Left ventricle myocardium superior (tissue), 1 donor: ENCODE results near the gene MEIS1. TPM values are rescaled to one million over a fixed set of nuclear protein-coding genes. Genes with fewer than 3 reads are reported as not detected.
"Not testable (repeated sequence)": the region's sequence is repeated elsewhere in the genome, so short reads cannot be mapped to it uniquely, and the experiment has no call there.

ENCODE experiments used
- ATAC-seq: fragments of 200-7000 bp; cut with Tn5 transposase; one replicate; pipeline ENCODE4 v1.9.1; 2020; ENCODE audit warnings: mild to moderate bottlenecking, moderate library complexity
- DNase-seq: peaks from one replicate; pipeline ENCODE4 v3.0.0-alpha.2; 2020
- intact Hi-C: fragments of 100-400 bp; cut with micrococcal nuclease; formaldehyde crosslinking; loops from one replicate; pipeline ENCODE4 v1.11.0; 2022
- long read RNA-seq: library from polyadenylated mRNA; unstranded; transcript quantifications from one replicate; pipeline ENCODE4 v2.0.0, GENCODE V29; 2021
- total RNA-seq: library from RNA; stranded (reverse); fragmentation: NEBNext Ultra II Directional; extraction: Animal tissue kit (Norgen Biotek cat#: 25700); gene quantifications from one replicate; pipeline ENCODE4 v1.2.1, GENCODE V29; 2021
- donor health status: DM: no; HTN: yes; CAD: no; lungs with severe emphysema.

The MEIS1 gene
- 40.8 TPM for total RNA-seq
- long read RNA-seq, partial matches to known transcripts, result 19 of 33 reads
- long read RNA-seq, other reads (novel, unspliced or antisense), result 14 of 33 reads

DNA sequence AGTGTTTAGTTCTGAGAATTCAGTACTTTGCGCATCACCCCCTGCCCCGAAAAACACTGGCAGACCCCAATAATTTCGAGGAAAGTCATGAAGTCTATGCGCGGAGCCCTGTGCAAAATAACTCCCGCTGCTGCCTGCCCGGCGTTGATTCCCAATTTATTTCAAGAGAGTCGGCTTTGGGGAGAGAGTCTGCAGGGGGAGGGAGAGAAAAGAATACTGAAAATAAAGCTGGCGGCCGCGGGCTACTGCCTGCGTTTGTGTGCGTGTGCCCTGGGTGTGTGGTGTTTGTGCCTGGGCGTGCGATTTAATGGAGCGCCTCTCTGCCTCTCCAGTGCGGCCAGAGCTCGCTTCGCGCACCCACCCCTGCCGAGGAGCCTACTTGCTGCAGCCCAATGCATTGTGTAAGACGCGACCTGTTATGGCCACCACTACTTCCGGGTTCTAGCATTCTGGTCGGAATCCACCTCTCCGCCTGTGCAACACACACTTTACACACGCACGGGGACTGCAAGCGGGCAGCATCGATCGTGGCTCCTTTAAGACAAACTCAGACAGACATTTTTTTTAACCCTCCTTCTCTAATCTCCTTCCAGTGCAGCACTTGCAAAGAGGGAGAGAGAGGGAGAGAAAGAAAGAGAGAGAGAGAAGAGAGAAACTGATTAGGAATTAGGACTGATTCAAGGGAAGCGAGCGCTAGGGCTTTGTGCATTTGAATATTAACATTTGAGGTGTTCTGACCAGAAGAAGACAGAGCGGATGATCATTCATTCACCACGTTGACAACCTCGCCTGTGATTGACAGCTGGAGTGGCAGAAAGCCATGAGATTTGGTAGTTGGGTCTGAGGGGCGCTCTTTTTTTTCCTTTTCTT lies at the start of gene MEIS1:
Gene MEIS1, plus strand, starts transcription at position 447 of the 870 bp plus-strand sequence. CDS start 732 bp downstream, outside the sequence.
- ATAC-seq, result peak; percentile 85
- DNase-seq, result peak; percentile 92
- intact Hi-C loops, result loop anchor here (5.0 to 10.0 kb wide), 2 partner anchors 137 to 1410 kb away; no protein-coding TSS in a partner anchor

DNA sequence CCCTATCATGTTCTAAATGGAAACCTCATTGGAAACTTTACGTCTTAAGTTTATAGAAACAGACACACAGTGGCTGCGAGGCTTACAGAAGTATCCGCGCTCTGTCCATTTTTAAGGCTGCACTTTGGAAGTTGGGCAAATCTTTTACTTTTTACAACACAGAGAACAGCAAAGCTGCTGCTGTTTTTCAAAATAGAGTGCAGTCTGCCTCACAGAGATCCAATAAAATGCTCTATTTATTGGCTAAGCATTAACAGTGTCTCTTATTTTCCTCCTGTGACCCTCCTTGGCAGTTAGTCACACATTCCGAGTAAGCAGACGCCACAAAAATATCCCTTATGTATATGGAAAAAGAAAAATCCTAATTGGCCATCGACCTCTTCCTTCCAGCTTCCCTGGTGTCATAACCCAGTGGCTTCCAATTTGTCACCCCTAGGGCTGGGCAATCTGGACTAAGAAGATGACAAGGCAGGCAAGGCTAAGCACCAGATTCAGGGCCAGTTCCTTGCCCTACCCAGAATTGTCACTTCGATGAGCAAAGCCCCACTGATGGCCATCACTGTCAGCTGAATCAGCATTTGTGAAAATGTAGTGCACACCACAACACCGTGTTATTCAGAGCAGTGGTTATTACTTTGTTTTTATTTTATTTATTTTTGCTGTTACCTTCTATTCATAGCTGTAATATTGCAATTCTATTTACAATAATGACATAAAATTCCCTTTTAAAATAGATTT lies 47.7 kb upstream of the MEIS1 start:
- ATAC-seq (no peak), DNase-seq (no peak)
- intact Hi-C loops, result no loop called here

DNA sequence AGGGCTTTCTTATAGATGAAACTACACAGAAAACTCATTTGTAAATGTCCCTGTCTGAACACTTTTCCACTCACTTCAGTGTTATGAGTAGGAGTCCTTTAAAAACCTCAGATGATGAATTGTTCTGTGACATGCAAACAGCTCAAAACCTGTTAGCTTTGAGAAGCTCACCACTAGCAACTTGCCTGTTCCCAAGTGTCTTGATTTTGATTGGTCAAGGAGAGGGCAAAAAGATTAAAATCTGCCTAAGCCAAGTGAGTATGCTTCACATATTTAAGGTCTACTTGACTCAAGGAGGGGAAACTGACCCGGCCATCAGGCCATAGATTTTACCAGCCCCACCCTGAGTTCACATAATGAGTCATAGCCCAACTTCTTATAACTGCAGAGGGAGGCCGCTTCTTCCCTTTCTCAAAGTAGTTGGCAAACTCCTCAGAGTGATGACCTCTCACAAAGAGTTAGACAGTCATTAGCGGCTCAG lies 45.2 kb upstream of the MEIS1 start:
- ATAC-seq, result no peak
- DNase-seq, result no peak

DNA sequence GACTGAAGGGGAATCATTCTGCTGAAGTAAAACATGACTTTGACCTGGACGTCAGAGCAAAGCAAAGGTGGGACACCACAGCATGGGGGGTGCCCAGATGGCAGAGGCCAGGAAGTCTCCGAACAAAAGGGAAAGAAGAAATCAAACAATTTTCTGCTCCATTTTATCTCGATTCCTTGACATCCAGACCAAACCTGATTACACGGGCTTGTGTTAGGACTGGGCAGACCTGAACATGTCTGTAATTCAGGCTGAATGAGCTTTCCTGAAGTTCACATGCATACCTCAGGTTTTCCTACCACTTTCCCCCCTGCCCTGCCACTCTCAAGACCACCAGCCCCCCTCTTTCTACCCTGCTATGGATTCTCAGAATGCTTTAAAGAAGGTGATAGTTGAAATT lies 44.8 kb upstream of the MEIS1 start:
- intact Hi-C loops, result no loop called here
- ATAC-seq (no peak), DNase-seq (no peak)

More for the DNA sequence above, 45.2 kb upstream of the MEIS1 start:
- intact Hi-C loops, result no loop called here

DNA sequence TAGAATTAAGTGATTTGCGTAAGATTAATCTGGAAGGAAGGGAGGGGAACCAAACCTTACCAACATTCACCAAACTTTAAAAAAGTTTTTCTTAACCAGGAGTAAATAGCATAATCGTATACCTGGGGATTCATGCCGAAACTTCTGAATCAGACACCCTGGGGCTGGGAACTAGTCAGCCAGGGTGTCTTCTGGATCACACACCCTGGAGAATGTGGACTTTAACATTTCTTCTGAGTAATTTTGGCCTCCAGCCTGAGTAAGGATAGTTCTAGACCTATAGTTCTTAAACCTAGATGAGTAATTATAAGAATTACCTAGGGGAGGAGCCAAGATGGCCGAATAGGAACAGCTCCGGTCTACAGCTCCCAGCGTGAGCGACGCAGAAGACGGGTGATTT lies 44.1 kb upstream of the MEIS1 start:
- DNase-seq (no peak), ATAC-seq (no peak)
- intact Hi-C loops, result no loop called here

DNA sequence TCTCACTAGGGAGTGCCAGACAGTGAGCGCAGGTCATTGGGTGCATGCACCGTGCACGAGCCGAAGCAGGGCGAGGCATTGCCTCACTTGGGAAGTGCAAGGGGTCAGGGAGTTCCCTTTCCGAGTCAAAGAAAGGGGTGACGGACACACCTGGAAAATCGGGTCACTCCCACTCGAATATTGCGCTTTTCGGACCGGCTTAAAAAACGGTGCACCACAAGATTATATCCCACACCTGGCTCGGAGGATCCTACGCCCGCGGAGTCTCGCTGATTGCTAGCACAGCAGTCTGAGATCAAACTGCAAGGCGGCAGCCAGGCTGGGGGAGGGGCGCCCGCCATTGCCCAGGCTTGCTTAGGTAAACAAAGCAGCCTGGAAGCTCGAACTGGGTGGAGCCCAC lies 43.7 kb upstream of the MEIS1 start:
- intact Hi-C loops, DNase-seq, ATAC-seq: not testable (repeated sequence)

DNA sequence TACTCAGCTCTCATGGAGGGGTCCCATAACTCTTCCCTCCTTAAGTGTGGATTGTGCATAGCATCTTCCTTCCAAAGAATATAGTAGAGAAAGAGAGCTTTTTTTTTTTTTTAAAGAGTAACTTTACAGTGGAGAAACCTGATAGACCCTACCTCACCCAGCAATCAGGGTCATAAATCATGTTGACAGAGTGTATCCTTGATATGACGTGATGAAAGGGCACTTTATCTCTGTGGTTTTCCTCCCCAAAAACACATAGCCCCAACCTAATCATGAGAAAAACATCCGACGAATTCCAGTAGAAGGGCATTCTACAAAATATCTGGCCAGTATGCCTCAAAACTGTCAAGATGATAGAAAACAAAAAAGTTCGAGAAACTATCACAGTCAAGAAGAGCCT lies 29.5 kb upstream of the MEIS1 start:
- DNase-seq, result no peak
- no peak for ATAC-seq
- intact Hi-C loops, result no loop called here

DNA sequence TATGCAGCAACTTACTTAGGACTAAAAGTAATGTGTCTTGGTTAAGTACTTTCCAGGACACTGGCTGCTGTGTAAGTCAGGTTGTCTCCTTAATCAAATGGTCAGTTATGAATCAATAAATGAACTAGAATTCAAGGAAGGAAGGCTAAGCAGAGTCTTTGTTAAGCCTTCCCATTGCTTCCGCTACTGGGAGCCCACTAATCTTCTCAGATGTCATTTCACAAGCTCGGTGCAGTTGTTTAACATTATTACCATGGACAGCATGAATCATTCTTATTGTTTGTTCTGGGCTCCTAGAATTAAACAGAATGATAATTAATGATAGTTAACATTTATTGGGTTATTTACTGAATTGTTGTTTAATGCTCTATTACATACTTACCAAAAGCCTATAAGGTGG lies 26.0 kb upstream of the MEIS1 start:
- no peak for ATAC-seq
- intact Hi-C loops, result no loop called here
- DNase-seq, result no peak

DNA sequence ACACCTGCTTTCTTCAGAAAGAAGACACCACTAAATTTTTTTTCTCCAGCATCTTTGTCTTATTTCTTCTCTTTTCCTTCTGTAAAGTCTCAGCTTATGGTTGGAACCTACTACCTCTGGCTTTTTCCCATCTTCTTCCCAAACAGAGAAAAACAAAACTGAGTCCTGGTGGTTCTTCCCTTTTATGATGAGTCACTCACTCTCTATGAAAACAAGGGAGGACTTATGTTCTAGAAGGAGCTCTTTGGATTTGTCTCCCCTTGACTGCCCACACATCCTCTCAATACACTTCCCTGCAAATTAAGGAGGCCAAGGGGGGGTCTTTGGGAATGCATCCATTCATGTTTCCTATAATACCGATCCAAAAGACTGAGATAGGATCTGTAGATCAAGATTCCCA lies 22.1 kb upstream of the MEIS1 start:
- ATAC-seq (no peak), DNase-seq (no peak)
- intact Hi-C loops, result no loop called here

DNA sequence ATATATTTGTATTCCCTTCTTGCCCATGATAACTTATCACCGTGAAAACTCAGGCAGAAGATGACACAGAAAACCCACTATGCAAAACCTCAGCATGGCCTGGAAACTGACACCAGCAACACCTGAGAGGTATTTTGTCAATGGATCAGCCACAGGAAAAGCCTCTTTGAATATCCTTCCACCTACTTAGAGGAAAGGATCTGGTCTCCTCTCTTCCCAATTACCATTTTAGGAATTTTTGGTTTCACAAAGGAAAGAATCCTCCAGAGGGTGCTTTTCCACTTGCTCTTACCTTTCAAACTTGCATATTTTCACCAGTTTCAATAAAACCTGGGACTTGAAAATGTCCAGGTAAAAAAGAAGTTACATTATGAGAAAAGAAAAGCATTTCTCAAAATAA lies 20.0 kb upstream of the MEIS1 start:
- intact Hi-C loops, result no loop called here
- DNase-seq (no peak), ATAC-seq (no peak)

DNA sequence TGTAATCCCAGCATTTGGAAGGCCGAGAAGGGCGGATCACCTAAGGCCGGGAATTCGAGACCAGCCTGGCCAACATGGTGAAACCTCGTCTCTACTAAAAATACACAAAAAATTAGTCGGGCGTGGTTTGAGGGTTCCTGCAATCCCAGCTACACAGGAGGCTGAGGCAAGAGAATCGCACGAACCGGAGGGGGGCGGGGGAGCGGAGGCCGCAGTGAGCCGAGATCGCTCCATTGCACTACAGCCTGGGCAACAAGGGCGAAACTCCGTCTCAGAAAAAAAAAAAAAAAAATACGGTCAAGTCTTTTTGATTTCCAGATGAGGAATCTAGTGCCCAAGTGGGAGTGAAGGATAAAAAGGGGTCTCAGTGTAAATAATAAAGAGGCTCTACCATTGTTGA lies 16.5 kb upstream of the MEIS1 start:
- DNase-seq (no peak), ATAC-seq (no peak)
- intact Hi-C loops, result no loop called here

DNA sequence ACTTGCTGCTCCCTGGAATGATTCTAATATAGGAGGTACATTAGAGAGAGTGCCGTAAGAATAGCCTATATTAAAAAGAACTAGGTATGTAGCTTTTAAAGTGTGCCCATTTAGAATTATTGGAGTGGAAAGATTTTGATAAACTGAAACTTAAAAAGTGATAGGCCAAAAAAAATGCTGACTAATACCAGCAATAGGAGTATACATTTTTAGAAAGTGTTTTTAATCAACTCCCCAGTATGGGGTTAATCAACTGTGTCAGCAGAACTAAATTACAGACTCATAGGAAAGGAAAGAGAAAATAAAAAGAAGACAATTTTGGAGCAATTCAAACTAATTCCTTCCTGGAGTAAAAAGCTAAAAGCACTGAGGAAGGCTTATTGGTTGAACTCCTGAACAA lies 13.3 kb upstream of the MEIS1 start:
- ATAC-seq (no peak), DNase-seq (no peak)
- intact Hi-C loops, result no loop called here

DNA sequence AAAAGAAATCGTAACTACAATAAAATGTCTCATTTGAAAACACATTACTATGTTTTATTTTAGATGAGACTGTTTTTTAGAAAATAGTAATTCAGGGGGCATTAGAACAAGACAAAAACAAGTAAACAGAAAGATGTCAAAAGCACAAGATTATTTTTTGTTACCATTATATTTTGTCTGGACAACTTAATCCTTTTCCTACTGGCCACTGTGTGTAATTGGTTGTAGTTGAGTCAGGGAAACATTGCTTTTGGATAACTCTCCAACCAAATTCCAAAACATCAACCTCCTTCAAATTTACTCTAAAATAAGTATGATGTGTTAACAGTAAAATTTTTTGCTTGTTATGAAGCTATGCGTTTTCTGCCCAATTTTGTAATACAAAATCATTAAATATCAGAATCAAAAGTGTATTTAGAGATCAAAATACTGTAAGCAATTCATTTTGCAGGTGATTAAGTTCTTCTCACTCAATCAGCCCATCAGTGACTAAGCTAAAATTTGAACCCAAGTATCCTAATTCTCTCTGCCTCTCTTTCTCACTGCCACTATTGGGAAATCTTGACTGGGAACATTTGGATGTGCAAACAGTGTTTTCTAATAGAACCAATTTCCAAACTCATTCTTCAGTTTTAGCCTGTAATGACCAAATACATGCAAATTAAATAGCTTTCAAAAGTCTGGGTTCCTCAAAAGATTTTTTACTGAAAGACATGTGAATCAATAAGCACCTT lies 11.4 kb upstream of the MEIS1 start:
- intact Hi-C loops, result no loop called here
- DNase-seq, result no peak
- no peak for ATAC-seq

DNA sequence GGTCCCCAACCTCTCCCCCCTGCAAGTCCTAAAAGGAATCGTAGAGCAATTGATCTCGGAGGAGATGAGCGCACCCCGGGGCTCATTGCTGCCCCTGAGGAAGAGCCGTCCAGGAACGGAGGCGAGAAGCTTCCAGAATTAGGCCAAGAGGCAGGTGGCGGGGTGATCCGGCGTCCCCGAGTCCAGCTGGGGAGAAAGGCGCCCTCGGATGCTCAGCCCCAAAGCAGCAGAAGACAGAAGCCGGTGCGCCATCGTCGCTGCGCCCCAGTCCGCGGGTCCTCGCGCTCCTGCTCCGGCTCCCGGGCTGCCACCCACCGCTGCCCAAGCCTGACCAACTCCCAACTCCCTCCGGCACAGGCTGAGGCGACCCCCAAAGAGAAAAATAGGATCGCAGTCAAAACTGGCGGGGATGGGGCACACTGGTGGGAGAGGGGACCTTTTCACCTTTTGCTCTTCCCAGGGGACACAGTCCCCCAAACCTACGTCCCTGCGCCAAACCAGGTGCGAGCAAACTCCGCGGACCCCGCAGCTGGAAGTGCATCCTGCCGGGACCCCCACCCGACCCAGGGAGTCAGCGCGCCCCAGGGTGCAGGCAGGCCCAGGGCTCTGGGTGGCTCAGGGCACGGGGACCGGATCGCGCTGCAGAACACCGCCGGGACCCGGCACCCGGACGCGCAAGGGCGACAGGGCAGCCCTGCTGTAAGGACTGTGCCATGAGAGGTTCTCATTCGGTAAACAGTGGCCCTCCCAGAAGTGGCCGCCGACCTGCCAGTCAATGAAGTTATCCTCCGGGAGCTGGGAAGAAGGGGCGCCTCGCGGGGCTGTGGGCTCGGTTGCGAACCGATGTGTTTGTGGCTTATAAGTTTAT lies 8.4 kb upstream of the MEIS1 start:
- intact Hi-C loops, result no loop called here
- DNase-seq (peak; percentile 27), ATAC-seq (no peak)

DNA sequence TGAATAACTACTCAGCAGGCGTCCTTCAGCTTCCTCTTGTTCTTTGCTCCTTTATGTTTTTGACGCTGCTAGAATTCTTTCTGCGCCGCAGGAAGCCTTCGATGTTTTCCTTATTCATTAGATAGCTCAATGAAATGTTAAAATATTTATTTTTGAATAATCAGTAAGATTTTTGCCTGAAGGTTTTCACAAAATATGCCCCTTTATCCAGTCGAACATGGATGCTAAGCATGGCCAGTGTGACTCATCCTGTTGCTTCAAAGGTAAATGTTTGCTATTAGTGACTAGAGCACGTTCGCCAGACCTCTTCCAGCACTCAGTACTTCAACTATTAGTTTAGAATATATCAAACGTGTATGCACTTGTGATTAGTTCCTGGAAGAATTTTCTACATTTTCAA lies 7.6 kb upstream of the MEIS1 start:
- DNase-seq, result no peak
- no peak for ATAC-seq
- intact Hi-C loops, result no loop called here

DNA sequence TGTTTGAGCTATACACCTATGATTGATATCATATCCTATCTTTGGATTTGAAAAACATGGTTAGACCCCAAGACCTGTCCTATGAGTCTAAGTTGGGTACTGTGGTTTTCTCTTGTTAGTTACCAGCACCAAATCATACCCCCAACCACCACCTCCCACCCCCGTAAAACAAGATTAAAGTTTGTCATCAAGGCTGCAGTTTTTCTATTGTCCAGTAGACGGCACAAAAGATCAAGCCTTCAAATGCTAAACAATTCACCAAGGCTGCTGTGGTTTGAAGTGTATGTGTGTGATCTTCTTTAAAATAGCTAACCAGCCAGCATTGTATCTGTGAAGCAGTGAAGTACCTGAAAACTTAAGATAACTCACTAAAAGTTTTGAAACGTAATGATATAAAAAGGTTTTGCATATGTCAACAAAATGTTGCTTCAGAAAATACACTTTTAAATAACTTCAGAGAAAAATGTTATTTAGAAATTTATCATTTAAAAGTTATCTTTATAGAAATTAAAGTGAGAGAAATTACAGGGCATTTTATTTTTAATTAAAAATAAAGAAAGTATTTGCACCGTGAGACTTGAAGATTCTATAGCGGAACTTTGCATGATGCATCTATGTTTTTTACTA lies 5.8 kb upstream of the MEIS1 start:
- DNase-seq (no peak), ATAC-seq (no peak)
- intact Hi-C loops, result no loop called here

DNA sequence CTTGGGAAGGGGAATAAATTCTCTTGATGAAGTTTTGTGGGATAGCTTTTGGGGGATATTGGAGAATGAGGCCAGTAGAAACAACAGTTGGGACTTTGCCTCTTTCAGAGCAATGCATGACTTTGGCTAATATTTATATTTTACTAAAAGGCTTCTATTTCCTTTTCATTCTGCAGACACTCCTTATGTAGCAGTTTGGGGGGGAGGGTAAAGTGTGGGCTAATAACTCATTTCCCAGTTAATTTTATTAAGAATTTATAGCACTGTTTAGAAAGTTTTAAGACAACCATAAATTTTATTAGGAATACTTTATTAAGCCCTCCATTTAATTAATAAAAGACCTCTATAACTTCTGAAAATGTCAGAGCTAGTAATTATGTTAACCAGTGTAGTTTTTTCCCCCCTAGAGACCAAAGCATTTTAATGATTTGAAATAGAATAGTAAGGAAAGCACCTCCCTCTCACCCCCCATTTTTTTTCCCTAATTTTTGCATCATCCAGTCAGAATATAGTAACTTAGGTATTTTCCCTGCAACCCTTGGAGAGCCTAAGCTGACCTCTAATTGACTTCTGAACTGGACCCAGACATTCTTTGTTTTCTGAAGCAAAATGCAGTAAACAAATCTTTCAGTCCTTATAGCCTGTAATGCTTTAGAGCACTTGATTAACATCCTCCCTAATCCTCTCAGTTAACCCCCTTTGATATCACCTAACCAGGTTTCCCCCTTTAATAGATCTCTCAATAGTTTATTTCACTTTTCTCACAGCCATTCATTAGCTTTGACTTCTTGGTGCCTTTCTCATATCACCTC lies 5.0 kb upstream of the MEIS1 start:
- ATAC-seq (no peak), DNase-seq (no peak)
- intact Hi-C loops, result loop anchor here (10.0 kb wide), 1 partner anchor 1415 kb away; no protein-coding TSS in a partner anchor
